Endothelial cell of umbilical vein (primary cell): ENCODE measurements around the gene TRPM3. TPM values are rescaled to one million over a fixed set of nuclear protein-coding genes. Genes with fewer than 3 reads are reported as not detected.

Experiments
- BruUV-seq: library from RNA; stranded (reverse); fragments of 400-500 nt; replicated peaks from 2 replicates; lab custom pipeline; 2021; lab: Mats Ljungman, UMichigan
- CTCF ChIA-PET: fragments of 300-600, 350-600 bp; sonication (Branson Sonifier 250); formaldehyde crosslinking; loops from one replicate; lab custom pipeline; 2021; ENCODE audit warnings: antibody characterized with exemption, inconsistent platforms; lab: Charles Lee
- POLR2A ChIA-PET: fragments of 300-600, 350-600 bp; sonication (Branson Sonifier 250); formaldehyde crosslinking; loops from one replicate; lab custom pipeline; 2021; ENCODE audit warnings: antibody characterized with exemption, inconsistent platforms; lab: Charles Lee
- DNase-seq: peaks from one replicate; pipeline ENCODE4 v3.0.0-alpha.2; 2011; ENCODE audit warnings: low read depth, low spot score
- FAIRE-seq: peaks from 2 replicates; lab custom pipeline; 2011; peaks lifted over from hg19 to GRCh38; lab: Jason Lieb, UNC
- H2AFZ ChIP-seq: 2 replicates; pipeline ENCODE4 v1.6.0; 2012; ENCODE audit warnings: low read depth, low read length, control low read depth, inconsistent platforms
- H3K27ac ChIP-seq: 2 replicates; pipeline ENCODE4 v1.5.1; 2011; ENCODE audit warnings: low read depth, mild to moderate bottlenecking, control low read depth, low read length, moderate library complexity; ENCODE audit not compliant: insufficient read depth
- H3K27me3 ChIP-seq, 2 experiments: 2 replicates each; pipeline versions ENCODE4 v1.6.0 to v1.6.1; 2011; ENCODE audit warnings: low read length in 2 of 2, mixed read lengths in 1 of 2; ENCODE audit not compliant: control insufficient read depth in 2 of 2, insufficient read depth in 2 of 2
- H3K36me3 ChIP-seq, 2 experiments: 2 replicates in 1 of 2; 3 replicates in 1 of 2; pipeline ENCODE4 v1.5.1; 2011; ENCODE audit warnings: low read length in 2 of 2, mild to moderate bottlenecking in 1 of 2, moderate library complexity in 1 of 2; ENCODE audit not compliant: control insufficient read depth in 2 of 2, insufficient read depth in 2 of 2; ENCODE audit errors: extremely low read depth in 1 of 2
- H3K4me1 ChIP-seq: 3 replicates; pipeline ENCODE4 v1.5.1; 2011; ENCODE audit warnings: mild to moderate bottlenecking, low read length; ENCODE audit not compliant: control insufficient read depth, insufficient read depth; ENCODE audit errors: extremely low read depth
- H3K4me2 ChIP-seq: 2 replicates; pipeline ENCODE4 v1.6.1; 2011; ENCODE audit warnings: low read length, control low read depth, mixed read lengths; ENCODE audit not compliant: insufficient read depth
- H3K4me3 ChIP-seq, 3 experiments: fragments of 200-600 bp in 1 of 3; sonication (generic), shearing (Covaris generic) in 1 of 3; replicated peaks in 1 of 3; 2 replicates each; pipeline ENCODE4 v1.5.1; 2011 to 2016; ENCODE audit warnings: control low read depth in 3 of 3, low read length in 3 of 3, mild to moderate bottlenecking in 2 of 3, inconsistent platforms in 1 of 3, low read depth in 1 of 3, moderate library complexity in 1 of 3; ENCODE audit not compliant: insufficient read depth in 1 of 3
- H3K79me2 ChIP-seq: 2 replicates; pipeline ENCODE4 v1.6.0; 2012; ENCODE audit warnings: low read length, inconsistent platforms; ENCODE audit not compliant: control insufficient read depth, insufficient read depth
- H3K9ac ChIP-seq: replicated peaks from 2 replicates; pipeline ENCODE3; 2011; ENCODE audit warnings: low read length, control low read depth; ENCODE audit not compliant: insufficient read depth; ENCODE audit errors: extremely low read depth
- H3K9me1 ChIP-seq: replicated peaks from 3 replicates; pipeline ENCODE4 v1.6.0; 2011; ENCODE audit warnings: mild to moderate bottlenecking, low read length; ENCODE audit not compliant: control insufficient read depth, insufficient read depth; ENCODE audit errors: extremely low read depth
- H3K9me3 ChIP-seq: replicated peaks from 2 replicates; pipeline ENCODE4 v1.5.1; 2012; ENCODE audit warnings: low read length, inconsistent platforms; ENCODE audit not compliant: control insufficient read depth, insufficient read depth
- H4K20me1 ChIP-seq: replicated peaks from 2 replicates; pipeline ENCODE3; 2011; ENCODE audit warnings: mild to moderate bottlenecking, low read length; ENCODE audit not compliant: control insufficient read depth, insufficient read depth; ENCODE audit errors: extremely low read depth
- CTCF ChIP-seq, 2 donors: IDR thresholded peaks; 1 replicate in 1 of 2; 2 replicates in 1 of 2; pipeline ENCODE4 v1.5.1; 2011; ENCODE audit warnings: low read length in 2 of 2, mild to moderate bottlenecking in 2 of 2, moderate library complexity in 2 of 2, control low read depth in 1 of 2, inconsistent platforms in 1 of 2, low read depth in 1 of 2; ENCODE audit not compliant: insufficient read depth in 1 of 2; ENCODE audit errors: extremely low read depth in 1 of 2
- EZH2 ChIP-seq: IDR thresholded peaks from 2 replicates; pipeline ENCODE4 v1.6.1; 2012; ENCODE audit warnings: borderline replicate concordance, low read depth, mild to moderate bottlenecking, moderate library complexity, low read length, inconsistent platforms; ENCODE audit not compliant: severe bottlenecking
- FOS ChIP-seq: IDR thresholded peaks from 2 replicates; pipeline ENCODE4 v1.6.1; 2011; ENCODE audit warnings: mild to moderate bottlenecking, low read length, moderate library complexity, borderline replicate concordance; ENCODE audit not compliant: insufficient read depth
- GATA2 ChIP-seq: IDR thresholded peaks from 2 replicates; pipeline ENCODE4 v1.7.0; 2011; ENCODE audit warnings: low read depth, mild to moderate bottlenecking, moderate library complexity, mixed read lengths, low read length; ENCODE audit not compliant: insufficient read length, insufficient read depth
- JUN ChIP-seq: IDR thresholded peaks from 2 replicates; pipeline ENCODE4 v1.6.1; 2011; ENCODE audit warnings: borderline replicate concordance, low read depth; ENCODE audit not compliant: insufficient read length, insufficient read depth
- MAX ChIP-seq: IDR thresholded peaks from 2 replicates; pipeline ENCODE4 v1.6.1; 2011; ENCODE audit not compliant: insufficient read depth, insufficient read length
- MYC ChIP-seq: IDR thresholded peaks from one replicate; pipeline ENCODE4 v1.6.1; 2011; ENCODE audit warnings: mild to moderate bottlenecking, low read depth, low read length
- POLR2A ChIP-seq: IDR thresholded peaks from 2 replicates; pipeline ENCODE4 v1.6.1; 2012; ENCODE audit warnings: low read depth, mild to moderate bottlenecking, control low read depth, low read length
- POLR2AphosphoS5 ChIP-seq: IDR thresholded peaks from 2 replicates; pipeline ENCODE4 v1.6.1; 2012; ENCODE audit warnings: low read depth, mild to moderate bottlenecking, control low read depth, low read length, moderate library complexity; ENCODE audit not compliant: insufficient read depth
- dilution Hi-C: fragments of 300-500 bp; cut with MboI; formaldehyde crosslinking; loops from one replicate; pipeline ENCODE4 v1.15.0; 2019; ENCODE audit warnings: low sequenced_read_pairs; ENCODE audit not compliant: extremely low pct_ligation_motif_present
- intact Hi-C: fragments of 100-400 bp; cut with micrococcal nuclease; formaldehyde crosslinking; loops from one replicate; pipeline ENCODE4 v1.10.0; 2022
- polyA plus RNA-seq, 4 experiments: library from polyadenylated mRNA; depleted of rRNA in 3 of 4; stranded (reverse) in 3 of 4; unstranded in 1 of 4; fragments of >200 nt; gene quantifications; 2 replicates each; pipeline versions ENCODE4 v1.2.1 to v1.2.3, GENCODE V29; 2011 to 2012; ENCODE audit warnings: missing spikeins in 1 of 4
- total RNA-seq: library from RNA; stranded (reverse); gene quantifications from 2 replicates; pipeline ENCODE4 v1.2.3, GENCODE V29; 2021

The TRPM3 gene
- total and polyA plus RNA-seq, 2 donors (not counting 3 experiments of a cell fraction or from before 2014, with no cell fraction given): 0.17 to 0.33 TPM

GRCh38 chr9:70749066-70749465 lies 372.4 kb downstream of the TRPM3 start:
- Histone ChIP-seq H3K36me3 (no peaks in the 10 kb centered on the region), H3K4me3 (no peak overlapping the region), H3K27ac (no peak overlapping the region), H3K9ac (no peak overlapping the region), H3K79me2 (no peaks in the 10 kb centered on the region), H3K9me1 (no peaks in the 10 kb centered on the region), H3K4me2 (no peak overlapping the region), H2AFZ (no peak overlapping the region), H4K20me1 (no peaks in the 10 kb centered on the region), H3K4me1 (no peaks in the 10 kb centered on the region), H3K9me3 (no peaks in the 10 kb centered on the region), H3K27me3 (no peaks in the 10 kb centered on the region)
- dilution Hi-C loops: no loop called here
- no peak for DNase-seq
- intact Hi-C loops: no loop called here
- no TSS peak for BruUV-seq
- FAIRE-seq: no peak
- TF ChIP-seq CTCF (IDR thresholded peaks at IDR 0.05; ENCODE audit: extremely low read depth in 1 of 2, insufficient read depth in 1 of 2, low read depth in 1 of 2, low read length in 2 of 2): no peak
- CTCF ChIA-PET: no interaction called here
- POLR2A ChIA-PET: no interaction called here

GRCh38 chr9:70747261-70747718 lies 374.1 kb downstream of the TRPM3 start:
- ChIA-PET POLR2A (no interaction called here), CTCF (no interaction called here)
- Histone ChIP-seq H3K36me3 (no peaks in the 10 kb centered on the region), H3K27ac (no peak overlapping the region), H4K20me1 (no peaks in the 10 kb centered on the region), H3K9me1 (no peaks in the 10 kb centered on the region), H3K9ac (no peak overlapping the region), H3K9me3 (no peaks in the 10 kb centered on the region), H3K4me2 (no peak overlapping the region), H3K4me1 (no peaks in the 10 kb centered on the region), H3K79me2 (no peaks in the 10 kb centered on the region), H2AFZ (no peak overlapping the region), H3K27me3 (no peaks in the 10 kb centered on the region), H3K4me3 (no peak overlapping the region)
- dilution Hi-C loops: no loop called here
- DNase-seq (no peak), FAIRE-seq (no peak)
- intact Hi-C loops: no loop called here
- TF ChIP-seq JUN: no peak
- TF ChIP-seq MYC: no peak
- TF ChIP-seq MAX: no peak
- no peak for TF ChIP-seq POLR2AphosphoS5
- no peak for TF ChIP-seq EZH2
- TF ChIP-seq GATA2: no peak
- no peak for TF ChIP-seq CTCF (IDR thresholded peaks at IDR 0.05; ENCODE audit: extremely low read depth in 1 of 2, insufficient read depth in 1 of 2, low read depth in 1 of 2, low read length in 2 of 2)
- TF ChIP-seq FOS: no peak
- no peak for TF ChIP-seq POLR2A
- BruUV-seq: no TSS peak
